SK-N-SH (cell line): ENCODE results near the gene PPP2R5D. TPM values are rescaled to one million over a fixed set of nuclear protein-coding genes. Genes with fewer than 3 reads are reported as not detected.

Experiments
- CTCF ChIA-PET: fragments of 300-600, 350-600 bp; formaldehyde crosslinking; extraction: SDS; loops from one replicate; lab custom pipeline; 2021; lab: Yijun Ruan, JAX
- POLR2A ChIA-PET: fragments of 350-600 bp; sonication (Branson Sonifier 250); formaldehyde crosslinking; extraction: SDS; loops from one replicate; lab custom pipeline; 2020; ENCODE audit warnings: antibody characterized with exemption, inconsistent platforms; lab: Yijun Ruan, JAX
- DNase-seq: peaks from one replicate; pipeline ENCODE4 v3.0.0; 2012
- H2AFZ ChIP-seq: fragments of 200-600 bp; sonication (generic); 2 replicates; pipeline ENCODE4 v1.8.1; 2016; ENCODE audit warnings: antibody characterized with exemption, mild to moderate bottlenecking, low read depth
- H3F3A ChIP-seq: fragments of 200-600 bp; sonication (generic); replicated peaks from 2 replicates; pipeline ENCODE3; 2016; ENCODE audit warnings: antibody characterized with exemption, mild to moderate bottlenecking; ENCODE audit not compliant: insufficient read depth
- H3K27ac ChIP-seq, 2 experiments: fragments of 200-500 bp in 1 of 2; fragments of 200-600 bp in 1 of 2; sonication (Bioruptor generic) in 1 of 2; sonication (generic), shearing (Covaris generic) in 1 of 2; 2 replicates each; pipeline versions ENCODE4 v1.5.1 to v1.6.1; 2014 to 2016; ENCODE audit warnings: low read depth in 2 of 2, inconsistent platforms in 1 of 2, low read length in 1 of 2, mild to moderate bottlenecking in 1 of 2, mixed read lengths in 1 of 2
- H3K27me3 ChIP-seq: fragments of 200-600 bp; sonication (generic), shearing (Covaris generic); 2 replicates; pipeline ENCODE4 v1.6.1; 2016; ENCODE audit warnings: mixed run types; ENCODE audit not compliant: insufficient read depth
- H3K36me3 ChIP-seq, 2 experiments: fragments of 200-500 bp in 1 of 2; fragments of 200-600 bp in 1 of 2; sonication (Bioruptor generic) in 1 of 2; sonication (generic) in 1 of 2; replicated peaks in 1 of 2; 2 replicates each; pipeline versions ENCODE3 to v1.5.1; 2014 to 2016; ENCODE audit warnings: low read length in 1 of 2, mild to moderate bottlenecking in 1 of 2; ENCODE audit not compliant: insufficient read depth in 2 of 2, control insufficient read depth in 1 of 2
- H3K4me1 ChIP-seq, 2 experiments: fragments of 200-500 bp in 1 of 2; fragments of 200-600 bp in 1 of 2; sonication (Bioruptor generic) in 1 of 2; sonication (generic), shearing (Covaris generic) in 1 of 2; 2 replicates each; pipeline versions ENCODE4 v1.5.1 to v1.6.1; 2014 to 2016; ENCODE audit warnings: low read depth in 1 of 2, low read length in 1 of 2, mixed run types in 1 of 2; ENCODE audit not compliant: insufficient read depth in 2 of 2, control insufficient read depth in 1 of 2
- H3K4me2 ChIP-seq: fragments of 200-600 bp; sonication (generic), shearing (Covaris generic); 2 replicates; pipeline ENCODE4 v1.6.1; 2017; ENCODE audit warnings: mixed run types
- H3K4me3 ChIP-seq, 2 experiments: fragments of 200-500 bp in 1 of 2; fragments of 200-600 bp in 1 of 2; sonication (Bioruptor generic) in 1 of 2; sonication (generic), shearing (Covaris generic) in 1 of 2; 2 replicates each; pipeline versions ENCODE4 v1.5.1 to v1.8.1; 2014 to 2016; ENCODE audit warnings: low read depth in 2 of 2, inconsistent platforms in 1 of 2, low read length in 1 of 2, mild to moderate bottlenecking in 1 of 2, mixed read lengths in 1 of 2, moderate library complexity in 1 of 2
- H3K79me2 ChIP-seq: fragments of 200-600 bp; sonication (generic); 2 replicates; pipeline ENCODE4 v1.8.1; 2017; ENCODE audit warnings: mild to moderate bottlenecking; ENCODE audit not compliant: insufficient read depth
- H3K9ac ChIP-seq: fragments of 200-600 bp; sonication (generic); 2 replicates; pipeline ENCODE4 v1.6.1; 2017; ENCODE audit warnings: mixed run types
- H3K9me2 ChIP-seq: fragments of 200-600 bp; sonication (generic); 2 replicates; pipeline ENCODE4 v1.6.1; 2017; ENCODE audit warnings: mixed run types
- H3K9me3 ChIP-seq: fragments of 200-600 bp; sonication (generic); 2 replicates; pipeline ENCODE4 v1.6.1; 2017; ENCODE audit warnings: mixed run types, mild to moderate bottlenecking, moderate library complexity
- H4K20me1 ChIP-seq: fragments of 200-600 bp; sonication (generic); 2 replicates; pipeline ENCODE4 v1.6.1; 2017; ENCODE audit warnings: mild to moderate bottlenecking, mixed run types; ENCODE audit not compliant: insufficient read depth
- CHD2 ChIP-seq: fragments of 150-350 bp; IDR thresholded peaks from 2 replicates; pipeline ENCODE4 v1.6.1; 2018; ENCODE audit warnings: low read length; ENCODE audit not compliant: partially characterized antibody
- EZH2phosphoT487 ChIP-seq: fragments of 200-600 bp; sonication (generic); IDR thresholded peaks from 2 replicates; pipeline ENCODE4 v1.6.1; 2017; ENCODE audit warnings: low read depth, mixed run types, mild to moderate bottlenecking, antibody characterized with exemption, moderate library complexity, borderline replicate concordance
- FOSL2 ChIP-seq: IDR thresholded peaks from 2 replicates; pipeline ENCODE4 v1.4.0; 2012; ENCODE audit warnings: low read depth, mild to moderate bottlenecking, moderate library complexity, borderline replicate concordance
- FOXJ3 ChIP-seq: sonication (generic); formaldehyde crosslinking; IDR thresholded peaks from 2 replicates; pipeline ENCODE4 v1.5.1; 2020; ENCODE audit warnings: mild to moderate bottlenecking, missing genetic modification reagents
- FOXM1 ChIP-seq: IDR thresholded peaks from 2 replicates; pipeline ENCODE4 v1.4.0; 2012; ENCODE audit warnings: low read depth, mild to moderate bottlenecking
- GATA2 ChIP-seq: sonication (generic); formaldehyde crosslinking; IDR thresholded peaks from 2 replicates; pipeline ENCODE4 v1.5.0; 2020; ENCODE audit warnings: mild to moderate bottlenecking, missing genetic modification reagents
- NFIC ChIP-seq: IDR thresholded peaks from 2 replicates; pipeline ENCODE4 v1.4.0; 2012; ENCODE audit warnings: borderline replicate concordance
- RFX5 ChIP-seq: IDR thresholded peaks from 2 replicates; pipeline ENCODE4 v1.6.1; 2012; ENCODE audit warnings: mild to moderate bottlenecking, improper control_type of control experiment, low read length
- WGBS: methylation state at CpG from one replicate; pipeline ENCODE4 v1.1.6; 2017; ENCODE audit warnings: low lambda C conversion rate; 5-methylcytosine and 5-hydroxymethylcytosine counted together
- polyA plus RNA-seq, 3 experiments: library from polyadenylated mRNA; depleted of rRNA; stranded (reverse); fragments of >200 nt; gene quantifications; 2 replicates each; pipeline ENCODE4 v1.2.3, GENCODE V29; 2012
- TF ChIP-seq, protein P1 (sequence below): fragments of 150-350 bp; IDR thresholded peaks from 2 replicates; pipeline ENCODE4 v1.6.1; 2017; ENCODE audit warnings: antibody characterized with exemption, low read length, low read depth, borderline replicate concordance
- TF ChIP-seq, protein P2 (sequence below): fragments of 150-350 bp; IDR thresholded peaks from 2 replicates; pipeline ENCODE4 v1.6.1; 2016; ENCODE audit warnings: mild to moderate bottlenecking, low read depth, low read length
- TF ChIP-seq, protein P3 (sequence below): fragments of 200-600 bp; sonication (generic); IDR thresholded peaks from 2 replicates; pipeline ENCODE4 v1.6.1; 2017; ENCODE audit warnings: antibody characterized with exemption, mild to moderate bottlenecking, moderate library complexity

Gene PPP2R5D
- polyA plus RNA-seq, 1 of the 3 experiments (the other 2 are of a cell fraction) = 37.6 TPM

DNA sequence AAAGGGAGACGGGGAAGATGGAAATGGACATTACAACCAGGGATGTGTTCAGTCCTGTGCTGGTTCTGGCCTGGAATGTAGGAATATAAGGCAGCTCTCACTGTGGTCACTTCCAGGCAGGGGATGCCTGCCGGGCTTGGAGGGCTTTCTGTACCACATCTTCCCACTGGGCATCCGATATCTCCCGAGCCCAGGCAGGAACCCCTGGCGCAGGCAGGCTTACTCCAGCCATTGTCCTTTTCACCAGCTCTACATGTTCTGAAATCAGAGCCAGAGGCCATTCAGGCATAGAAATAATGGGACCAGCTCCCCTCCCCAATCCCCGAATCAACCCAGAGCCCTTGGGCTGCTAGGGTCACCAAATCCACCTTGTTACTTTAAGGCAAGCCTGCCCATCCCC, 28.0 kb downstream of the PPP2R5D start:
- H3K36me3 ChIP-seq = peaks cover 24 to 50% of the 10 kb centered on the region in 2 experiments
- no peaks in the 10 kb centered on the region for H3K27me3 ChIP-seq
- no peaks in the 10 kb centered on the region for H3K9me3 ChIP-seq
- DNase-seq = no peak
- ChIA-PET CTCF (interaction anchor here (0.7 to 1.3 kb wide), 5 partner anchors 13 to 158 kb away, joined by 3 read pairs; no protein-coding TSS in a partner anchor), POLR2A (interaction anchor here (0.5 to 1.2 kb wide), 4 partner anchors 12 to 67 kb away, joined by 3 read pairs; partner anchors contain the start of gene PPP2R5D)
- H4K20me1 ChIP-seq = peaks cover 12% of the 10 kb centered on the region; the same call in 1 of the 2 replicates
- no peak for TF ChIP-seq FOXM1
- TF ChIP-seq FOSL2 = no peak
- no peak for TF ChIP-seq RFX5
- TF ChIP-seq, protein P1, sequence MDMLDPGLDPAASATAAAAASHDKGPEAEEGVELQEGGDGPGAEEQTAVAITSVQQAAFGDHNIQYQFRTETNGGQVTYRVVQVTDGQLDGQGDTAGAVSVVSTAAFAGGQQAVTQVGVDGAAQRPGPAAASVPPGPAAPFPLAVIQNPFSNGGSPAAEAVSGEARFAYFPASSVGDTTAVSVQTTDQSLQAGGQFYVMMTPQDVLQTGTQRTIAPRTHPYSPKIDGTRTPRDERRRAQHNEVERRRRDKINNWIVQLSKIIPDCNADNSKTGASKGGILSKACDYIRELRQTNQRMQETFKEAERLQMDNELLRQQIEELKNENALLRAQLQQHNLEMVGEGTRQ = no peak
- TF ChIP-seq EZH2phosphoT487 = no peak
- peak overlapping the region; percentile 80 for H3K9ac ChIP-seq
- WGBS = 75% methylated on average over 2 of the region's 6 CpGs
- peaks cover 13% of the 10 kb centered on the region for H3F3A ChIP-seq
- H3K4me1 ChIP-seq = peaks cover 3 to 34% of the 10 kb centered on the region in 2 experiments; a peak in 3 of 4 replicates
- no peak overlapping the region for H2AFZ ChIP-seq
- no peaks in the 10 kb centered on the region for H3K9me2 ChIP-seq
- H3K4me3 ChIP-seq = peak overlapping the region; percentile 47 to 85
- peak overlapping the region in 1 of 2 experiments; percentile 2; a peak in 1 of 4 replicates for H3K27ac ChIP-seq
- peak overlapping the region; percentile 92 for H3K4me2 ChIP-seq
- H3K79me2 ChIP-seq = peaks cover 61% of the 10 kb centered on the region

DNA sequence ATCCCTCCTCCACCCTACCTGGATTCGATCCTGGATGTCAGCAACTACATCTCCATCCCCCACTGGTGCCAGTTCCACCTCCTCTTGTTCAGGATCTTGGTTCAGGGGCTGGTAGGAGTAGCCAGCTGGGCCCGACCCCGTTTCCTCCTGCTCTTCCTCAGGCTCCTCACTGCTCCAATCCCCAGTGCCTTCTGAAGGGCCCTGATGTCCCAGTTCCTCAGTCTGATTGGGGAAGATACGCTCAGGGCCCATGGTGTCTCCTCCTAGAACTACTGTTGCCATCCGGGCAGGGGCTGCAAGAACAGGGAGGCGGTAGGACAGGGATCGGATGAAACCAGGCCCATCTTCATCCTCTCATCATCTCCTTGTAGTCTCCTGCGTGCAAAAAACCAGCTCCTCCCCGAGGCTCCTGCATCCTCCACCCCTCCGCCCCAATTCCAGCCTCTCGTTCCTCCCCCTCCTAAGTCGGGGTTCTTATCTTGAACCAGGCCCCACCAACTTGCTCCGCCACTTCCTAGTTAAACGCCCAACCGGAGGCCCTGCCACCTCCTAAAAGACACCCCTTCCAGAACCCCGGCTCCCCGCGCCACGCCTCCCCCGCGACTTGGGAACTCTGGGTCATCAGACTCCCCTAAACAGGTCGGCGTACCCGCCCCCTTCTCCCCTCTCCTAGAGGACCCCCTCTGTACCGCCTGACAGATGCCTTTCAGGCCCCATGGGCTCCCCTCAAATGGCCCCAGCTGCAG, 28.9 kb downstream of the PPP2R5D start:
- Histone ChIP-seq H3K9me2 (no peaks in the 10 kb centered on the region), H3K4me1 (peaks cover 3 to 36% of the 10 kb centered on the region in 2 experiments; a peak in 3 of 4 replicates), H3K9me3 (no peaks in the 10 kb centered on the region), H3K4me3 (peak overlapping the region; percentile 47 to 85), H3K27me3 (no peaks in the 10 kb centered on the region), H3F3A (peaks cover 13% of the 10 kb centered on the region), H3K36me3 (peaks cover 28 to 50% of the 10 kb centered on the region in 2 experiments), H3K9ac (peak overlapping the region; percentile 80), H3K4me2 (peak overlapping the region; percentile 92), H2AFZ (peak overlapping the region; percentile 81), H4K20me1 (peaks cover 12% of the 10 kb centered on the region; the same call in 1 of the 2 replicates), H3K79me2 (peaks cover 70% of the 10 kb centered on the region), H3K27ac (peak overlapping the region; percentile 47 to 75; a peak in 3 of 4 replicates)
- no peak for DNase-seq
- WGBS = 1% methylated on average over 23 of the region's 25 CpGs
- TF ChIP-seq GATA2 (CRISPR knock-in tag) = no peak
- TF ChIP-seq, protein P2, sequence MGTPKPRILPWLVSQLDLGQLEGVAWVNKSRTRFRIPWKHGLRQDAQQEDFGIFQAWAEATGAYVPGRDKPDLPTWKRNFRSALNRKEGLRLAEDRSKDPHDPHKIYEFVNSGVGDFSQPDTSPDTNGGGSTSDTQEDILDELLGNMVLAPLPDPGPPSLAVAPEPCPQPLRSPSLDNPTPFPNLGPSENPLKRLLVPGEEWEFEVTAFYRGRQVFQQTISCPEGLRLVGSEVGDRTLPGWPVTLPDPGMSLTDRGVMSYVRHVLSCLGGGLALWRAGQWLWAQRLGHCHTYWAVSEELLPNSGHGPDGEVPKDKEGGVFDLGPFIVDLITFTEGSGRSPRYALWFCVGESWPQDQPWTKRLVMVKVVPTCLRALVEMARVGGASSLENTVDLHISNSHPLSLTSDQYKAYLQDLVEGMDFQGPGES = no peak
- no peak for TF ChIP-seq NFIC
- 0 out of 2 replicates have a peak, but pooled peaks have one; percentile 5 for TF ChIP-seq RFX5
- TF ChIP-seq FOXJ3 (CRISPR knock-in tag) = 0 out of 2 replicates have a peak, but pooled peaks have one; percentile 25
- TF ChIP-seq CHD2 = no peak
- TF ChIP-seq, protein P3, sequence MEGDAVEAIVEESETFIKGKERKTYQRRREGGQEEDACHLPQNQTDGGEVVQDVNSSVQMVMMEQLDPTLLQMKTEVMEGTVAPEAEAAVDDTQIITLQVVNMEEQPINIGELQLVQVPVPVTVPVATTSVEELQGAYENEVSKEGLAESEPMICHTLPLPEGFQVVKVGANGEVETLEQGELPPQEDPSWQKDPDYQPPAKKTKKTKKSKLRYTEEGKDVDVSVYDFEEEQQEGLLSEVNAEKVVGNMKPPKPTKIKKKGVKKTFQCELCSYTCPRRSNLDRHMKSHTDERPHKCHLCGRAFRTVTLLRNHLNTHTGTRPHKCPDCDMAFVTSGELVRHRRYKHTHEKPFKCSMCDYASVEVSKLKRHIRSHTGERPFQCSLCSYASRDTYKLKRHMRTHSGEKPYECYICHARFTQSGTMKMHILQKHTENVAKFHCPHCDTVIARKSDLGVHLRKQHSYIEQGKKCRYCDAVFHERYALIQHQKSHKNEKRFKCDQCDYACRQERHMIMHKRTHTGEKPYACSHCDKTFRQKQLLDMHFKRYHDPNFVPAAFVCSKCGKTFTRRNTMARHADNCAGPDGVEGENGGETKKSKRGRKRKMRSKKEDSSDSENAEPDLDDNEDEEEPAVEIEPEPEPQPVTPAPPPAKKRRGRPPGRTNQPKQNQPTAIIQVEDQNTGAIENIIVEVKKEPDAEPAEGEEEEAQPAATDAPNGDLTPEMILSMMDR = no peak
- CTCF ChIA-PET = interaction anchor here (0.9 to 3.6 kb wide), 6 partner anchors 8 to 130 kb away, joined by 3 to 12 read pairs (median 3); no protein-coding TSS in a partner anchor
- POLR2A ChIA-PET = interaction anchor here (1.0 to 2.3 kb wide), 11 partner anchors 13 to 157 kb away, joined by 3 to 12 read pairs (median 6); partner anchors contain the start of genes CNPY3, CUL7, KLC4 and MRPL2
